Aortic smooth muscle cell (primary cell): Measurements from ENCODE around the gene MTNR1B. TPM values are rescaled to one million over a fixed set of nuclear protein-coding genes. Genes with fewer than 3 reads are reported as not detected.

Experiments
- total RNA-seq: library from RNA; depleted of rRNA; stranded (reverse); fragments of >200 nt; gene quantifications from 2 replicates; pipeline ENCODE4 v1.2.3, GENCODE V29; 2014

Gene MTNR1B
- total RNA-seq, result not detected in 2 replicates

DNA sequence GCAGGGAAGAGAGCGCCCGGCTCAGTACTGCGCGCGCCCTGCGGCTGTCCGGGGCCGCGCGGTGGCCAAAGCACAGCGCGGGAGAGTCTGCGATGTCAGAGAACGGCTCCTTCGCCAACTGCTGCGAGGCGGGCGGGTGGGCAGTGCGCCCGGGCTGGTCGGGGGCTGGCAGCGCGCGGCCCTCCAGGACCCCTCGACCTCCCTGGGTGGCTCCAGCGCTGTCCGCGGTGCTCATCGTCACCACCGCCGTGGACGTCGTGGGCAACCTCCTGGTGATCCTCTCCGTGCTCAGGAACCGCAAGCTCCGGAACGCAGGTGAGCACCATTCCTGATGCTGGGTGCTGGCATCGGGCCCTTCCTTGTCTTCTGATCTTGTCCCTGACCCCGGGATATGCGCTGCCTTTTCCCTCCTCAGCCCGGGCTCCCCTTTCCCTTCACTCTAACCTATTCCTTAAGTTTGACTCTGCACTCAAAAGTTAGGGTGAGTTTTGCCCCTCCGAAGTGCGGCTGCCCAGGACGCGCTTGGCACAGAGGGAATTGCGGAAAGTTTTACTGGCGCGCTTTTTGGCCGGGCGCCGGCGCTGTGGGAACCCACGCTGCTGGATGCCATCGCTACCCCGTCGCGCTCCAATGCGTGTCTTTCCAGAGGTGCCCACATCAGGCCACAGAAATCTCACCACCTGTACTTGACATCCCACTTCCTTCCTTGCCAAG lies at the start of gene MTNR1B:
Gene MTNR1B, plus strand, starts transcription at position 18 of the 714 bp plus-strand sequence. Its CDS starts 75 bp downstream, at position 93.

Other genes starting within 250 kb of the MTNR1B start
- 6.8 and 7.4 TPM in 2 replicates for gene SLC36A4, start 228.3 kb downstream of the MTNR1B start, total RNA-seq